OCI-LY1 (cell line): ENCODE data around the gene C14orf39.

Experiments
- EZH2 ChIP-seq: fragments of 200-600 bp; sonication (generic), shearing (Covaris generic); IDR thresholded peaks from 2 replicates; pipeline ENCODE4 v1.8.0; 2017; ENCODE audit warnings: borderline replicate concordance, mixed run types, mild to moderate bottlenecking, antibody characterized with exemption, low read length, moderate library complexity, mixed read lengths
- TF ChIP-seq, protein P1 (sequence below): fragments of 200-600 bp; sonication (generic), shearing (Covaris generic); IDR thresholded peaks from 2 replicates; pipeline ENCODE4 v1.5.1; 2017; ENCODE audit warnings: mild to moderate bottlenecking, antibody characterized with exemption, low read length, moderate library complexity, mixed read lengths

DNA sequence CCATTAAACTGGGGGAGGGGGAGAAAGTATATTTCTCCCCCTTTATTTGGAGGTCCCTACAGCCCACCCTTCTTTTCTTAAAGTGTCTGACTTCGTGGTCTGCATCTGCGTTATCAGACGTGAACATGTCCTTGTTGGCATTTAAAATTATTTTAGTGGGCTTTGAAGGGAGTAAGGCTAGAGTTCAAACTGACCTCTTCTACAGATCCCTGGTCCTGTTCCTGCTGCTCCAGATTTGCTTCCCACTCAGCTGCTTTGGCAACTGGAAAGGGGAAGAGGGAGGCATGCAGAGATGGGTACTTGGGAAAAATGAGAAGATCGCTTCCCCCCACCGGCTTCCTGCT lies 22.5 kb upstream of the C14orf39 start:
- no peak for TF ChIP-seq EZH2
- TF ChIP-seq, protein P1, sequence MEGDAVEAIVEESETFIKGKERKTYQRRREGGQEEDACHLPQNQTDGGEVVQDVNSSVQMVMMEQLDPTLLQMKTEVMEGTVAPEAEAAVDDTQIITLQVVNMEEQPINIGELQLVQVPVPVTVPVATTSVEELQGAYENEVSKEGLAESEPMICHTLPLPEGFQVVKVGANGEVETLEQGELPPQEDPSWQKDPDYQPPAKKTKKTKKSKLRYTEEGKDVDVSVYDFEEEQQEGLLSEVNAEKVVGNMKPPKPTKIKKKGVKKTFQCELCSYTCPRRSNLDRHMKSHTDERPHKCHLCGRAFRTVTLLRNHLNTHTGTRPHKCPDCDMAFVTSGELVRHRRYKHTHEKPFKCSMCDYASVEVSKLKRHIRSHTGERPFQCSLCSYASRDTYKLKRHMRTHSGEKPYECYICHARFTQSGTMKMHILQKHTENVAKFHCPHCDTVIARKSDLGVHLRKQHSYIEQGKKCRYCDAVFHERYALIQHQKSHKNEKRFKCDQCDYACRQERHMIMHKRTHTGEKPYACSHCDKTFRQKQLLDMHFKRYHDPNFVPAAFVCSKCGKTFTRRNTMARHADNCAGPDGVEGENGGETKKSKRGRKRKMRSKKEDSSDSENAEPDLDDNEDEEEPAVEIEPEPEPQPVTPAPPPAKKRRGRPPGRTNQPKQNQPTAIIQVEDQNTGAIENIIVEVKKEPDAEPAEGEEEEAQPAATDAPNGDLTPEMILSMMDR = no peak
